ENCODE results near the gene DHODH. TPM values are rescaled to one million over a fixed set of nuclear protein-coding genes. Genes with fewer than 3 reads are reported as not detected.
"Not testable (repeated sequence)": the region's sequence is repeated elsewhere in the genome, so short reads cannot be mapped to it uniquely, and the experiment has no call there.

The DHODH gene
- total RNA-seq, 1 donor from 2014 or later = 5.2 TPM

DNA sequence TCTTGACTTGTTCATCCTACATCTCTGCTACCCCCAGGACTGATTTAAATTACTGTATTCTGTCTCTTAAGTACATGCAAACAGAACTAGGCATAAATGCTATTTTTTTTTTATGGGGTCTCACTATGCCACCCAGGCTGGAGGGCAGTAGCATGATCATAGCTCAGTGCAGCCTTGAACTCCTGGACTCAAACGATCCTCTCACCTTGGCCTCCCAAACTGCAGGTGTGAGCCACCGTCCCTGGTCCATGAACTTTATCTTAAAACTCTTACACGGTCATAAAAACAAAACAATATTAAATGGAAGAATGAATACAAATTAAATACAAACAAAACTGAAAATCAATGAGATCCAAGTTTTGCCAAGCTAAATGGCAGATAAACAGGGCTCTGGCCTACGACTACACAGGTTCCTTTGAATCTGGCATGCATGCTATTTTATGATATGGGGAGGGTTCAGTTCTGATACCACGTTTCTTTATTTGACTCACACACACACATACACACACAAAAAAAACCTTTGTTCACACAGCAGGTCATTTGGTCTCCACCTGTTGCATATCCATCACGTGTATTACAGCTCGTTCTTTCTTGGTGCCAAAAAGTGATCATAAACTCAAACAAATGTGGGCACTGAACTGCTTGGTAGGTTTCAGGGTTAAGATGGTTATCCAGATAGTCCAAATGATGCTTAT is 7.2 kb upstream of the DHODH start:
- no peak overlapping the region for H3K9ac ChIP-seq (ENCODE audit: low read length)
- H3K36me3 ChIP-seq (ENCODE audit: insufficient read depth, low read length) = no peaks in the 10 kb centered on the region
- no peaks in the 10 kb centered on the region for H3K4me1 ChIP-seq (ENCODE audit: insufficient read depth, low read length)
- H2AFZ ChIP-seq (ENCODE audit: low read depth, low read length) = no peak overlapping the region
- no peaks in the 10 kb centered on the region for H3K36me3 Mint-ChIP-seq (ENCODE audit: low read depth, unreplicated experiment)
- peaks cover 13% of the 10 kb centered on the region for H3K27me3 Mint-ChIP-seq (ENCODE audit: low read depth, unreplicated experiment)
- H3K27ac Mint-ChIP-seq (ENCODE audit: unreplicated experiment) = no peak overlapping the region
- no peak overlapping the region for H3K4me3 ChIP-seq (ENCODE audit: insufficient read depth, low read depth, low read length)
- H3K4me2 ChIP-seq (ENCODE audit: low read length) = no peak overlapping the region
- FAIRE-seq (no peak), DNase-seq (ENCODE audit: low read depth) (no peak)
- no peaks in the 10 kb centered on the region for H3K9me3 Mint-ChIP-seq (ENCODE audit: unreplicated experiment)
- H3K27me3 ChIP-seq (ENCODE audit: insufficient read depth, low read length) = no peaks in the 10 kb centered on the region
- H3K4me1 Mint-ChIP-seq (ENCODE audit: low read depth, unreplicated experiment) = no peaks in the 10 kb centered on the region
- no peak overlapping the region for H3K4me3 Mint-ChIP-seq (ENCODE audit: unreplicated experiment)
- no peaks in the 10 kb centered on the region for H4K20me1 ChIP-seq (ENCODE audit: insufficient read depth, low read length)
- H3K79me2 ChIP-seq (ENCODE audit: insufficient read depth, low read length) = no peaks in the 10 kb centered on the region
- H3K27ac ChIP-seq (ENCODE audit: low read depth, low read length) = no peak overlapping the region
- TF ChIP-seq, protein P1, sequence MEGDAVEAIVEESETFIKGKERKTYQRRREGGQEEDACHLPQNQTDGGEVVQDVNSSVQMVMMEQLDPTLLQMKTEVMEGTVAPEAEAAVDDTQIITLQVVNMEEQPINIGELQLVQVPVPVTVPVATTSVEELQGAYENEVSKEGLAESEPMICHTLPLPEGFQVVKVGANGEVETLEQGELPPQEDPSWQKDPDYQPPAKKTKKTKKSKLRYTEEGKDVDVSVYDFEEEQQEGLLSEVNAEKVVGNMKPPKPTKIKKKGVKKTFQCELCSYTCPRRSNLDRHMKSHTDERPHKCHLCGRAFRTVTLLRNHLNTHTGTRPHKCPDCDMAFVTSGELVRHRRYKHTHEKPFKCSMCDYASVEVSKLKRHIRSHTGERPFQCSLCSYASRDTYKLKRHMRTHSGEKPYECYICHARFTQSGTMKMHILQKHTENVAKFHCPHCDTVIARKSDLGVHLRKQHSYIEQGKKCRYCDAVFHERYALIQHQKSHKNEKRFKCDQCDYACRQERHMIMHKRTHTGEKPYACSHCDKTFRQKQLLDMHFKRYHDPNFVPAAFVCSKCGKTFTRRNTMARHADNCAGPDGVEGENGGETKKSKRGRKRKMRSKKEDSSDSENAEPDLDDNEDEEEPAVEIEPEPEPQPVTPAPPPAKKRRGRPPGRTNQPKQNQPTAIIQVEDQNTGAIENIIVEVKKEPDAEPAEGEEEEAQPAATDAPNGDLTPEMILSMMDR (IDR thresholded peaks at IDR 0.05; ENCODE audit: insufficient read depth, low read depth, low read length) = no peak
- TF ChIP-seq EZH2 (IDR thresholded peaks at IDR 0.05; ENCODE audit: insufficient read depth, low read length) = no peak
- no peaks in the 10 kb centered on the region for H3K9me3 ChIP-seq (ENCODE audit: insufficient read depth, low read depth, low read length)

GRCh38 chr16:72002619-72003018 is 5.9 kb upstream of the DHODH start:
- H2AFZ ChIP-seq (ENCODE audit: low read depth, low read length) = no peak overlapping the region
- Mint-ChIP-seq H3K27ac (ENCODE audit: unreplicated experiment) (no peak overlapping the region), H3K27me3 (ENCODE audit: low read depth, unreplicated experiment) (peaks cover 13% of the 10 kb centered on the region), H3K4me1 (ENCODE audit: low read depth, unreplicated experiment) (no peaks in the 10 kb centered on the region), H3K4me3 (ENCODE audit: unreplicated experiment) (no peak overlapping the region), H3K9me3 (ENCODE audit: unreplicated experiment) (no peaks in the 10 kb centered on the region), H3K36me3 (ENCODE audit: low read depth, unreplicated experiment) (no peaks in the 10 kb centered on the region)
- H3K4me1 ChIP-seq (ENCODE audit: insufficient read depth, low read length) = no peaks in the 10 kb centered on the region
- DNase-seq (ENCODE audit: low read depth) = no peak
- H4K20me1 ChIP-seq (ENCODE audit: insufficient read depth, low read length) = no peaks in the 10 kb centered on the region
- no peaks in the 10 kb centered on the region for H3K79me2 ChIP-seq (ENCODE audit: insufficient read depth, low read length)
- FAIRE-seq = no peak
- H3K9me3 ChIP-seq (ENCODE audit: insufficient read depth, low read depth, low read length) = no peaks in the 10 kb centered on the region
- no peaks in the 10 kb centered on the region for H3K36me3 ChIP-seq (ENCODE audit: insufficient read depth, low read length)
- H3K27ac ChIP-seq (ENCODE audit: low read depth, low read length) = no peak overlapping the region
- no peak overlapping the region for H3K4me2 ChIP-seq (ENCODE audit: low read length)
- H3K9ac ChIP-seq (ENCODE audit: low read length) = no peak overlapping the region
- TF ChIP-seq, protein P1 (IDR thresholded peaks at IDR 0.05; ENCODE audit: insufficient read depth, low read depth, low read length) = no peak
- no peak for TF ChIP-seq EZH2 (IDR thresholded peaks at IDR 0.05; ENCODE audit: insufficient read depth, low read length)
- no peaks in the 10 kb centered on the region for H3K27me3 ChIP-seq (ENCODE audit: insufficient read depth, low read length)
- no peak overlapping the region for H3K4me3 ChIP-seq (ENCODE audit: insufficient read depth, low read depth, low read length)

DNA sequence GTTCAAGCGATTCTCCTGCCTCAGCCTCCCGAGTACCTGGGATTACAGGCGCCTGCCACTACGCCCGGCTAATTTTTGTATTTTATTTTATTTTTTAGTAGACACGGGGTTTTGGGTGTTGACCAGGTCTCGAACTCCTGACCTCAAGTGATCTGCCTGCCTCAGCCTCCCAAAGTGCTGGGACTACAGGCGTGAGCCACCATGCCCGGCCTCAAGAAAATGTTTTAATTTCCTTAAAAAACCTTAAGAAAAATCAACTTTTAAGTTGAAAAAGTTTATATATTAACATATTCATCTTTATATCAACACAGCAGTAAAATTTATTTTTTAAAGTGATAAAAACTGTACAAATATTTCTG is 500 bp upstream of the DHODH start:
- not testable (repeated sequence) for H4K20me1 ChIP-seq (ENCODE audit: insufficient read depth, low read length); FAIRE-seq; H3K9me3 ChIP-seq (ENCODE audit: insufficient read depth, low read depth, low read length); H3K36me3 ChIP-seq (ENCODE audit: insufficient read depth, low read length); H3K27ac ChIP-seq (ENCODE audit: low read depth, low read length); H3K9me3 Mint-ChIP-seq (ENCODE audit: unreplicated experiment); H3K27me3 ChIP-seq (ENCODE audit: insufficient read depth, low read length); H2AFZ ChIP-seq (ENCODE audit: low read depth, low read length); H3K79me2 ChIP-seq (ENCODE audit: insufficient read depth, low read length); DNase-seq (ENCODE audit: low read depth); H3K36me3 Mint-ChIP-seq (ENCODE audit: low read depth, unreplicated experiment); H3K27ac Mint-ChIP-seq (ENCODE audit: unreplicated experiment); H3K9ac ChIP-seq (ENCODE audit: low read length); H3K4me1 ChIP-seq (ENCODE audit: insufficient read depth, low read length); H3K4me1 Mint-ChIP-seq (ENCODE audit: low read depth, unreplicated experiment)
- H3K4me3 ChIP-seq (ENCODE audit: insufficient read depth, low read depth, low read length) = peak overlapping the region; percentile 100
- peak overlapping the region; percentile 100 for H3K4me2 ChIP-seq (ENCODE audit: low read length)
- H3K27me3 Mint-ChIP-seq (ENCODE audit: low read depth, unreplicated experiment) = peaks cover 10% of the 10 kb centered on the region
- peak overlapping the region; percentile 97 for H3K4me3 Mint-ChIP-seq (ENCODE audit: unreplicated experiment)

Data from astrocyte (in vitro differentiated cells and primary cell).